OCI-LY3 (cell line): ENCODE measurements around the gene ADAMTS6.

Experiments
- CTCF ChIP-seq: fragments of 200-600, 300-600 bp; sonication (generic); IDR thresholded peaks from 2 replicates; pipeline ENCODE4 v1.5.1; 2014; ENCODE audit warnings: antibody characterized with exemption, low read length, low read depth
- EZH2phosphoT487 ChIP-seq: fragments of 200-600 bp; shearing (Covaris generic); IDR thresholded peaks from 2 replicates; pipeline ENCODE4 v1.6.1; 2018; ENCODE audit warnings: antibody characterized with exemption, mixed run types, low read depth

- TF ChIP-seq CTCF (no peak), EZH2phosphoT487 (no peak)
Measured at GRCh38 chr5:65103756-65104440, 377.8 kb downstream of the ADAMTS6 start.
